OCI-LY7 (cell line): ENCODE data around the gene CFAP141. TPM values are rescaled to one million over a fixed set of nuclear protein-coding genes. Genes with fewer than 3 reads are reported as not detected.

Source experiments
- BruUV-seq: library from RNA; stranded (reverse); fragments of 400-500 nt; replicated peaks from 2 replicates; lab custom pipeline; 2021; lab: Mats Ljungman, UMichigan
- CTCF ChIA-PET: fragments of 300-600 bp; sonication (Branson Sonifier 250); formaldehyde crosslinking; loops from one replicate; lab custom pipeline; 2022; ENCODE audit warnings: antibody characterized with exemption; ENCODE audit not compliant: unreplicated experiment; lab: Charles Lee
- POLR2A ChIA-PET: fragments of 300-600 bp; sonication (Branson Sonifier 250); formaldehyde crosslinking; loops from one replicate; lab custom pipeline; 2022; ENCODE audit warnings: antibody characterized with exemption; lab: Charles Lee
- DNase-seq: peaks from one replicate; pipeline ENCODE4 v3.0.0-alpha.2; 2015; ENCODE audit warnings: low spot score
- H2AFZ ChIP-seq: fragments of 200-600 bp; sonication (generic), shearing (Covaris generic); 2 replicates; pipeline ENCODE4 v1.6.1; 2014; ENCODE audit warnings: mild to moderate bottlenecking, antibody characterized with exemption, low read length, moderate library complexity
- H3K27ac ChIP-seq: fragments of 200-600 bp; sonication (generic); 2 replicates; pipeline ENCODE4 v1.5.1; 2014; ENCODE audit warnings: mixed run types, low read depth, mild to moderate bottlenecking, moderate library complexity, low read length, inconsistent platforms; ENCODE audit not compliant: poor library complexity, severe bottlenecking
- H3K36me3 ChIP-seq: fragments of 200-600 bp; sonication (generic); 2 replicates; pipeline ENCODE4 v1.6.1; 2014; ENCODE audit warnings: mild to moderate bottlenecking, antibody characterized with exemption, low read length, moderate library complexity, mixed read lengths; ENCODE audit not compliant: insufficient read depth
- H3K4me1 ChIP-seq: fragments of 200-600 bp; sonication (generic); 2 replicates; pipeline ENCODE4 v1.5.1; 2014; ENCODE audit warnings: mild to moderate bottlenecking, low read length; ENCODE audit not compliant: insufficient read depth, poor library complexity, severe bottlenecking
- H3K4me2 ChIP-seq: fragments of 200-600 bp; sonication (generic); 2 replicates; pipeline ENCODE4 v1.6.1; 2014; ENCODE audit warnings: mild to moderate bottlenecking, low read length
- H3K4me3 ChIP-seq: fragments of 200-600 bp; sonication (generic); 2 replicates; pipeline ENCODE4 v1.5.1; 2014; ENCODE audit warnings: mild to moderate bottlenecking, low read depth, low read length; ENCODE audit not compliant: poor library complexity, severe bottlenecking
- H3K79me2 ChIP-seq: fragments of 200-600 bp; sonication (generic); 2 replicates; pipeline ENCODE4 v1.6.1; 2016; ENCODE audit warnings: low read depth, mild to moderate bottlenecking, low read length, moderate library complexity, mixed read lengths; ENCODE audit not compliant: insufficient read depth
- H3K9me2 ChIP-seq: fragments of 200-600 bp; sonication (generic); 2 replicates; pipeline ENCODE4 v1.6.1; 2016; ENCODE audit warnings: mild to moderate bottlenecking, low read length, mixed read lengths; ENCODE audit not compliant: insufficient read depth
- H3K9me3 ChIP-seq: fragments of 200-600 bp; sonication (generic); 2 replicates; pipeline ENCODE4 v1.6.1; 2014; ENCODE audit warnings: mild to moderate bottlenecking, mixed run types, low read length, mixed read lengths
- H4K20me1 ChIP-seq: fragments of 200-600 bp; sonication (generic); 2 replicates; pipeline ENCODE4 v1.6.1; 2014; ENCODE audit warnings: mild to moderate bottlenecking, antibody characterized with exemption, low read length, moderate library complexity, mixed read lengths; ENCODE audit not compliant: insufficient read depth
- EZH2phosphoT487 ChIP-seq: fragments of 200-600 bp; sonication (generic); IDR thresholded peaks from 2 replicates; pipeline ENCODE4 v1.6.1; 2018; ENCODE audit warnings: low read depth, borderline replicate concordance, mild to moderate bottlenecking, mixed run types, antibody characterized with exemption, low read length, moderate library complexity, mixed read lengths
- intact Hi-C: fragments of 100-400 bp; cut with micrococcal nuclease; formaldehyde crosslinking; loops from one replicate; pipeline ENCODE4 v1.10.0; 2022; ENCODE audit not compliant: unreplicated experiment
- total RNA-seq, 2 experiments: library from RNA; depleted of rRNA in 1 of 2; stranded (reverse); fragments of >200 nt in 1 of 2; shearing (Covaris generic) in 1 of 2; gene quantifications; 2 replicates each; pipeline ENCODE4 v1.2.3, GENCODE V29; 2014 to 2022
- TF ChIP-seq, protein P1 (sequence below): fragments of 200-600 bp; sonication (generic); conservative IDR thresholded peaks from 2 replicates; pipeline ENCODE4 v1.5.1; 2014; ENCODE audit warnings: mild to moderate bottlenecking, antibody characterized with exemption, low read length, moderate library complexity, mixed read lengths

The CFAP141 gene
- total RNA-seq, 2 experiments from 2014 or later = not detected

DNA sequence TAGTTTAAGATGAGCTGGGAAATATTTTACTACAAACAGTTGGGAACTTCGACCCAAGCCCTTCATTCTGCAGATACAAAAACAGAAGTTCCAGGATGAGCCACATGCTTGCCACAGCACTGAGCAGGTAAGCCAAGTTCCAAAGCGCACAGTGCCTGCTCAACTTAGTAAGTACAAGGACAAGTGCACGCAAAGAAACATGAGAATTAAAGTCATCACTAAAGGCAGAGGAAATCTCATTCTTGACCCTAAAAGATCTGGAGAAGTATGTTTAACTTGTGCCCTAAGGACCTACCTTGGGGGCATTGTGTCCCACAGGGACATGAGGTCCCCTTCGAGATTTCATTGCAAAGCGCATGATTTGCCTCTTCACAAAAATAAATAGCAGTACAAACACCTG, 13.4 kb upstream of the CFAP141 start:
- no TSS peak for BruUV-seq
- peaks cover 33% of the 10 kb centered on the region for H4K20me1 ChIP-seq
- peaks cover 7% of the 10 kb centered on the region; the same call in 1 of the 2 replicates for H3K9me3 ChIP-seq
- intact Hi-C loops = no loop called here
- peak overlapping the region; percentile 77 for H3K4me2 ChIP-seq
- no peaks in the 10 kb centered on the region for H3K9me2 ChIP-seq
- H3K36me3 ChIP-seq = peaks cover 82% of the 10 kb centered on the region
- peaks cover 41% of the 10 kb centered on the region for H3K4me1 ChIP-seq
- CTCF ChIA-PET = no interaction called here
- H3K79me2 ChIP-seq = peaks cover 92% of the 10 kb centered on the region
- POLR2A ChIA-PET = interaction anchor here (1.2 kb wide), 1 partner anchor 9 kb away, joined by 3 read pairs; no protein-coding TSS in a partner anchor
- H3K27ac ChIP-seq = peak overlapping the region; percentile 75
- DNase-seq = peak; percentile 36
- H2AFZ ChIP-seq = no peak overlapping the region
- peak overlapping the region; percentile 96 for H3K4me3 ChIP-seq
- no peak for TF ChIP-seq EZH2phosphoT487
- TF ChIP-seq, protein P1, sequence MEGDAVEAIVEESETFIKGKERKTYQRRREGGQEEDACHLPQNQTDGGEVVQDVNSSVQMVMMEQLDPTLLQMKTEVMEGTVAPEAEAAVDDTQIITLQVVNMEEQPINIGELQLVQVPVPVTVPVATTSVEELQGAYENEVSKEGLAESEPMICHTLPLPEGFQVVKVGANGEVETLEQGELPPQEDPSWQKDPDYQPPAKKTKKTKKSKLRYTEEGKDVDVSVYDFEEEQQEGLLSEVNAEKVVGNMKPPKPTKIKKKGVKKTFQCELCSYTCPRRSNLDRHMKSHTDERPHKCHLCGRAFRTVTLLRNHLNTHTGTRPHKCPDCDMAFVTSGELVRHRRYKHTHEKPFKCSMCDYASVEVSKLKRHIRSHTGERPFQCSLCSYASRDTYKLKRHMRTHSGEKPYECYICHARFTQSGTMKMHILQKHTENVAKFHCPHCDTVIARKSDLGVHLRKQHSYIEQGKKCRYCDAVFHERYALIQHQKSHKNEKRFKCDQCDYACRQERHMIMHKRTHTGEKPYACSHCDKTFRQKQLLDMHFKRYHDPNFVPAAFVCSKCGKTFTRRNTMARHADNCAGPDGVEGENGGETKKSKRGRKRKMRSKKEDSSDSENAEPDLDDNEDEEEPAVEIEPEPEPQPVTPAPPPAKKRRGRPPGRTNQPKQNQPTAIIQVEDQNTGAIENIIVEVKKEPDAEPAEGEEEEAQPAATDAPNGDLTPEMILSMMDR = no peak

DNA sequence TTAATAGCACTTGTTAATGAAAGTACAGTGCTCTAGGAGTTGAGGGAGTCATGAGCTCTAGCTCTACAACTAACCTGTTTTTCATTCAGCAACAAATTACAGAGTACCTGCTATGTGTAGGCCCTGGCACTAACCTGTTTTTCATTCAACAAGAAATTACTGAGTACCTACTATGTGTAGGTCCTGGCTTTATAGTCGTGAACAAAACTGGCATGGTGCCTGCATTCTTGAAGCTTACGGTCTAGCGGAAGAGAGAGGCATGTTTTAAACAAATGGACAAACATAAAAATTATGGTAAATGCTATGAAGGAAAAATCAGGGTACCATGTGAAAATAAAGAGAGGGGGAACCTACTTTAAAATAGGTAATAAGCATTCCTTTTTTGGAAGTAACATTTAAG, 12.4 kb upstream of the CFAP141 start:
- peaks cover 33% of the 10 kb centered on the region for H3K4me1 ChIP-seq
- peaks cover 24% of the 10 kb centered on the region for H4K20me1 ChIP-seq
- H2AFZ ChIP-seq = no peak overlapping the region
- H3K27ac ChIP-seq = no peak overlapping the region
- BruUV-seq = no TSS peak
- no peak for DNase-seq
- peak overlapping the region; percentile 96 for H3K4me3 ChIP-seq
- no peaks in the 10 kb centered on the region for H3K9me2 ChIP-seq
- H3K9me3 ChIP-seq = peaks cover 7% of the 10 kb centered on the region; the same call in 1 of the 2 replicates
- CTCF ChIA-PET = no interaction called here
- peaks cover 82% of the 10 kb centered on the region for H3K36me3 ChIP-seq
- POLR2A ChIA-PET = interaction anchor here (0.6 to 1.2 kb wide), 5 partner anchors 8 to 151 kb away, joined by 3 to 4 read pairs (median 3); partner anchors contain the start of gene TPM3
- intact Hi-C loops = no loop called here
- TF ChIP-seq EZH2phosphoT487 = no peak
- TF ChIP-seq, protein P1 = no peak
- peaks cover 89% of the 10 kb centered on the region for H3K79me2 ChIP-seq
- H3K4me2 ChIP-seq = peak overlapping the region; percentile 77

DNA sequence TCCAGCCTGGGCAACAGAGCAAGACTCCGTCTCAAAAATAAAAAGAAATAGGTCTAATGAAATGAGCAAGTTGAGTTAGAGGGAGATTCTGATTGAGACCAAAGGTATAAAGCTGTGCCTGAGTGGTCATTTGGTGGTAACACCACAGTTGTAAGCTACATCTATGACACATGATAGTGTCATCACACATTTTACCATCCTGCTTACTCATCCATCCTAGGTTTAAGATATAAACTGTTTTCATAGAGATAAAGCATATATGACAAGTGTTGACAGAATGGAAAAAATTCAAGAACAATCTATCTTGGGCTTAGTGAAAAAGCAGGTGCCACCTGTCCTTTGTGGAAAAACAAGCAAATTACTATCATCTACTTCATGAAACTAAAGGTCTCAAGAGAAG, 7.1 kb upstream of the CFAP141 start:
- H3K4me1 ChIP-seq = peaks cover 8% of the 10 kb centered on the region
- no peak for TF ChIP-seq EZH2phosphoT487
- TF ChIP-seq, protein P1 = no peak
- peaks cover 95% of the 10 kb centered on the region for H3K36me3 ChIP-seq
- BruUV-seq = no TSS peak
- ChIA-PET POLR2A (interaction anchor here (0.9 to 1.0 kb wide), 2 partner anchors 35 to 45 kb away, joined by 3 read pairs; no protein-coding TSS in a partner anchor), CTCF (interaction anchor here (1.1 kb wide), 1 partner anchor 53 kb away, joined by 3 read pairs; no protein-coding TSS in a partner anchor)
- peaks cover 3% of the 10 kb centered on the region for H4K20me1 ChIP-seq
- H2AFZ ChIP-seq = no peak overlapping the region
- intact Hi-C loops = no loop called here
- no peak for DNase-seq
- no peak overlapping the region for H3K4me3 ChIP-seq
- H3K9me2 ChIP-seq = no peaks in the 10 kb centered on the region
- H3K27ac ChIP-seq = no peak overlapping the region
- no peak overlapping the region for H3K4me2 ChIP-seq
- peaks cover 45% of the 10 kb centered on the region for H3K79me2 ChIP-seq
- H3K9me3 ChIP-seq = no peaks in the 10 kb centered on the region
